H54 (cell line): ENCODE measurements around the gene INF2.

ENCODE experiments used
- DNase-seq: peaks from one replicate; pipeline ENCODE4 v3.0.0; 2011; ENCODE audit warnings: low spot score, mixed read lengths; ENCODE audit not compliant: insufficient read length
- FAIRE-seq: peaks from 3 replicates; lab custom pipeline; 2011; peaks lifted over from hg19 to GRCh38; lab: Jason Lieb, UNC
- POLR2A ChIP-seq: IDR thresholded peaks from 2 replicates; pipeline ENCODE4 v1.6.1; 2011; ENCODE audit warnings: low read depth, mild to moderate bottlenecking, low read length

Gene INF2

DNA sequence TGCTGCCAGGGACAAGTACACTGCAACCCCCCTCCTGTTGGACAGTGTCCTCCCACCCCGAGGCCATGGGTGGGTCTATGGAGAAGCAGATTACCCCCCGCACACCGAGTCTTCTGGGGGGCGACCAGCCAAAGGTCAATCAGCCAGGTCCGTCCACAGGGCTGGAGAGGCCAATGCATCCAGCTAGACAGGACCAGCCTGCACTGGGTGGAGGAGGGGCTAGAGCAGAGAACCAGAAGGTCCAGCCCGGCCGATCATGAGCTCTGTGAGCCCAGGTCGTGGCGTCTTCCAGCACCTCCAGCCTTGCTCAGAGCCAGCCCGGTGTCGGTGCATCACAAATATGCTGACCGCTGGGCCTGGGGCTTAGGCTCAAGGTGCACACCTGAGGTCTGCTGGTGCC is 26.5 kb downstream of the INF2 start:
- TF ChIP-seq POLR2A = no peak
- DNase-seq = no peak
- FAIRE-seq = no peak

DNA sequence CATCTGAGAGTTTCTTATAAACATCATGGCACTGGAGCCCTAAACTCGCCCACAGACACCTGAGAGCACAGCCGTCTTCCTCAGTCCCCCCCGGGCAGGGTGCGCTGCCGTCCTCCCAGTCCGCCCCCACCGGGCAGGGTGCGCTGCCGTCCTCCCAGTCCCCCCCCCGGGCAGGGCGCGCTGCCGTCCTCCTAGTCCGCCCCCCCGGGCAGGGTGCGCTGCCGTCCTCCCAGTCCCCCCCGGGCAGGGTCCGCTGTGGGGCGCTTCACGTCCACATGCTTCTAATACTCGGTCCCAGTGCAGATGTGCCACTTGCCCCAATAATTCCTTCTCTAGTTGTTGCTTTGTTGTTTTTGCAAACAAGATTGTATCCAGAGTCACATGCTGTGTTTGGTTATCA is 27.7 kb downstream of the INF2 start:
- no peak for DNase-seq
- no peak for TF ChIP-seq POLR2A
- no peak for FAIRE-seq

DNA sequence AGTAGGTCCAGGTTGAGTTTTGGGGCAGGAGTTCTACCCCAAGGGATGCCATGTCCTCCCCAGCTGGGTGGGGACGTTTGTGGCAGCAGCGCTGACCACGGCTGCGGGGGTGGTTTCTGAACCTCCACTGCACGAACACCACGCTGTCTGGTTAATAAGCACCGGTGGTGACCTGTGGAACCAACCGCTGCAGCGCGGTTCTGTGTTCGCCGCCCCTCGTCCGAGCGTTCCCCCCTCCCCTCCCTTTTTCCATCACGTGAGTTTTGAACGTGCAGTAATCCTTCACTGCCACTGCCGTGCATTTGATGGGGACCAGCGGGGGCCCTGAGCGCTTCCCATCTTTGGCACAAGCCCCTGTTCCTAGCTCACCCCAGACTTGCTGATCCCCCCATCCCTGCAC is 28.2 kb downstream of the INF2 start:
- no peak for FAIRE-seq
- TF ChIP-seq POLR2A = no peak
- DNase-seq = no peak

DNA sequence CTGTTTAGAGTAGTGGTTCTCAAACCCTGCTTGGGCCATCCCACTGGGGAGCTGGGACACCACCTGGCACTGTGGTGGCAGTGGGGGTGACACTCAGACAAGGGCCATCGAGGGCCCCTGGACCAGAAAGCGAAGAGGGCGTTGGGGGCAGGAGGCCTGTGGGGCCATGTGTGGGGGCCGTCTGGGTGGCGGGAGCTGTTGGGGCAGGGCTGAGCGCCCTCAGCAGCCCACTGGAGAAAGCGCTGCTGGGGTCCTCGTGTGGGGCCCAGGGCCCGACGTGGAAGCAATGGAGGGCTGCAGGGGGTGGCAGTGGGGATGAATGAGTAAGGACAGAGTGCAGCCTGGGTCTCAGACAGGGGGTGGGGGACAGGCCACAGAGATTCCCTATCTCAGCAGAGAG is 28.7 kb downstream of the INF2 start:
- DNase-seq (no peak), FAIRE-seq (no peak)
- no peak for TF ChIP-seq POLR2A

DNA sequence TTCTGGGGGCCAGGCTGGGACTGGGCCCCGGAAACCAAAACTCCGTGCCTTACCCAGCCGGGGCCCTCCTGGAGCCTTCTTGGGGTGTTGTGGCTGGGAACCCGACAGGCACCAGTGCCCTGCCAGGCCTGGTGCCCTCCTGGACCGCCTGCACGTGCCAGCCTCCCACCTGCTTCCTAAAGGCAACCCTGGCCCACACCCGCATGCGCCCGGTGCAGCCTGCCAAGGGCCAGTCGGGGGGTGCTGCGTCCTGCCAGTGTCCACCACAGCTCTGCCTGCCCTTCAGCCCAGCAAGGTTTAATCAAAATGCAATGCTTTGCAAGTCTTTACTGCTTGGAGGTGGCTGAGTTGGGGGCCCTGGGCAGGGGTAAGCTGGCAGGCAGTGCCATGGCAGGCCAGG is 29.5 kb downstream of the INF2 start:
- DNase-seq (no peak), FAIRE-seq (no peak)
- no peak for TF ChIP-seq POLR2A

DNA sequence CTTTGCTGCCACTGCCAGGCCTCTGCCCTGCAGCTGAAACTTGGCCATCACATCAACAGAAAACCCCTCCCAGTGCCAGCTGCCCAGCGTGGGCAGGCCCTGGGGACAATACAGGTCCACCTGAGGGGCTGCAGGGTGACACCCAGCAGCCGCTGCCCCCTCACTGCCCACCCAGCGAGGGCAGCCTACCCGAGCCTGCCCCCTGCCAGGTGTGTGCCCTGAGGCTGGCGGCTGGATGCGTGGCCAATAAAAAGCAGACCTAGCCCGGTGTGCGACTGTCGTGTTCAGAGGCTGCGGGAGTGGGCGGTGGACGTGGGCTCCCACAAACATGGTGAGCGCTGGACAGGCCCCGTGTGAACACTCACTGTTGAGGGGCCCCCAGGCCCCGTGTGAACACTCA is 29.9 kb downstream of the INF2 start:
- TF ChIP-seq POLR2A = no peak
- FAIRE-seq (no peak), DNase-seq (no peak)

DNA sequence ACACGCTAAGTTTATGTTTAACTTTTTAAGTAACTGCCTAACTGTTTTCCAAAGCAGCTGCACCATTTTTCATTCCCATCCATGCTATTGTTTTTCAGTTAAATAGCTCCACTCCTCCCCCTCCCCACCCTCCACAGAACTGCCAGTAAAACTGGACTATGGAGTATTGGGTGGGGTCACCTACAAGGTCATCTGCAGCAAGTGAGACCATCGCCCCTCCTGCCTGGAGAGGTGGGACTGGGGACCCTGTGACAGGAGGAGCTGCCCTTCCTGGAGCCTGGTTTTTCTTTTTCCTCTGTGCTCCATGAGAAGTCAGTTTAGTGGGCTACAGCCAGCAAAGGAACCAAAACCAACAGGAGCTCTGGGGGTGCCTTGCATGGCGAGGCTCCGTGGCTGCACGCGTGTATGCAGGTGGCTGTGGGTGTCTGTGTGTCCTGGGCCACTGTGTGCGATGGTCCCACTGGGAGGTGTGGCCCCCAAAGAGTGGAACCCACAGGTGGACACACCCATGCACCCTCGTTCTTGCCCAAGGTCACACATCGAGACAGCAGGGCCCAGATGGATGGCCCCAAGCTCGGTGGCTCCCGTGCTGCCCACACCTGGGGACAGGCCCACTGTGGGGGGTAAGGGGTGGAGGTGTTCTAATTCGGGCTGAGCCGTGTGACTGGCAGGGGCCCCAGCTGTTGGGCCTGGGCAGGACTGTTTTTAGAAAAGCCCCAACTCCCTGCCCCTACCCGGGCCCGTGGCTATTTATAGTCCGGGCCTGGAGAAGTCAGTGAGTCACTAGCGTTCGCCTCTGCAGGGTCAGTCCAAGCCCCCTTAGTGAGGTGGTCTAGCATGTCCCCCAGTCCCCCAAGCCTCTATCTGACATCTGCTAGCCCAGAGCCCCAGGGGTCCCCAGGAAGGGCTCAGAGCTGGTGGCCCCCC is 32.4 kb downstream of the INF2 start:
- FAIRE-seq (no peak), DNase-seq (peak; percentile 71)
- no peak for TF ChIP-seq POLR2A

DNA sequence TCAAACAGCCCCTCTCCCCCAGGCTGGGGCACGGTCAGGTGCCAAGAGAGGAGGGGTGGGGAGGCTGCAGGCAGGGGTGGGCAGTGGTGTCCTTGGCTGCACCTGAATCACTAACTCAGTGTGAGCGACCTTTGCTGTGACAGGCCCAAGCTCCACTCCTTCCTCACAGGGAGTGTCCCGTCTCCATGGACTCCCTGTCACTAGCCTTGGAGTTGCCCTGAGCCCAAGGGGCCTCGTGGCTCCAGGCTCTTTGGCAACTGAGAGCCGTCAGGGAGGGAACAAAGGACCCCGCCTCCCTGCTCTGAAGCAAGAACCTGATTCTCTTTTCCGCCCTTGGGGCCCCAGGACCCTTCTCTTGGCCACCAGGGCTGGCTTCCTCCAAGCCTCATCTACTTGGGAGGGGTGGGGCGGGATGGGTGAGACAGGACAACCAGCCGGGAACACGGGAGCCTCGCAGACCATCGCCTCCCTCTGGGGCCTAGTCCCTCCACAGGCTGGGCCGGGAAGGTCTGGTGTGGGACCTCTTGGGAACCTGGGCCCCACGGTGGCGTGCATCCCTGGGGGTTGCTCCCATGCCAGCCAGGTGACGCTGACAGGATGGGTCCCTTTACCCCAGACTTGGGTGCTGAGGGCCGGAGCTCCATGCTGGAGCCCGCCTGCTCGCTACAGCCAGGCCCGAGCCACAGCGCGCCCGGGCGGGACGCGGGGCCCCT is 33.7 kb downstream of the INF2 start:
- DNase-seq (no peak), FAIRE-seq (no peak)
- TF ChIP-seq POLR2A = no peak

DNA sequence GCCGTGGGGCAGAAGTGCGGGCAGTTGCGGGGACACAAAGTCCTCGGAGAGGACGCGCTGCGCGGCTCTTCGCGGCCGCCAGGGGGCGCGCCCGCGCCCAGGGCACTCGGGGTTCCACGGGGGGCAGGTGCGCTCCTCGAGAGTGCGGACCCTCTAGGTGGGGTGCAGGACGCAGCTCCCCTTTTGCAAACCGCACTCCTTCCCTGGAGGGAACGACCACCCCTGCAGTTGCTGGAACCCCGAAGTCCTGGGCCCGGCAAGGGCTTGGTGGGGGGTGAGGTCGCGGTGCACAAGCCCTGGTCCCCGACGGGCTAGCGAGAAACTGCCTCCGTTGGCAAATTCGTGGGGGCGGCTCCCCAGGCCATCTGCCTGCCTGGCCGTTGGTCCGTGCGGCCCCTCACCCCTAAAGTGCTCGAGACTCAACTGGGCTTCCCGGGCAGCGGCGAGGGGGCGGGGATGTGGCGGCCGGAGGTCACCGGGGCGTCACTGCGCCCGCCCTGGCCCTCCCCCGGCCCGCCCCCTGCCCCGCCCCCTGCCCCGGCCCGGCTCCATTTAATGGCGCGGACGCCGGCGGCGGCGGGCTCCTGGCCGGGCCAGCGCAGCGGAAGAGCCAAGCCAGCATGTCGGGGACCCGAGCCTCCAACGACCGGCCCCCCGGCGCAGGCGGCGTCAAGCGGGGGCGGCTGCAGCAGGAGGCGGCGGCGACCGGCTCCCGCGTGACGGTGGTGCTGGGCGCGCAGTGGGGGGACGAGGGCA is 34.4 kb downstream of the INF2 start, which contains the start of gene ADSS1:
Gene ADSS1 (plus strand): TSS at position 579 of the 756 bp plus-strand sequence. CDS start 42 bp downstream, at position 621.
- DNase-seq (no peak), FAIRE-seq (no peak)
- TF ChIP-seq POLR2A = no peak

DNA sequence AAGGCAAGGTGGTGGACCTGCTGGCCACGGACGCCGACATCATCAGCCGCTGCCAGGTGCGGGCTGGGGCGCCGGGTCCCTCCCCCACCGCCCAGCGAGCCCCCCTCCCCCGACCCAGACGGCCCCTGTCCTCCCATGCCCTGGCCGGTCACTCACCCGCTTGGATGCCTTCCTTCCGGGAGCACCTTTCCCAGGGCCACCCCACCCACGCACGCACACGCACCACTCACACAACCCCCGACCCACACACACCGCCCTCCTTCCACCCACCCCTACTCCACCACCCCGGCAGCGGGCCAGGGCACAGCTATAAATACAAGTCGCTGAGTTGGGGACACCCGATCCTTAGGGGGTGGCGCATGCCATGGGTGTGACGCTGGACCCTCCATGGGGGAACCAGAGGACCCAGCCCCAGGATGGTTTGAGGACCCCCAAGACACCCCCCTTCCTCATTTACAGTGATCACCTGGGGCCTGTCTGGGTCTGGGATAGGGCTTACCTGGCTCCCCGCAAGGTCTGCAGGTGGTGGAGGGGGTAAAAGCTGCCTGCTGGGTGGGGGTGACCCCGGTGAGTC is 35.1 kb downstream of the INF2 start:
- DNase-seq (no peak), FAIRE-seq (no peak)
- no peak for TF ChIP-seq POLR2A

DNA sequence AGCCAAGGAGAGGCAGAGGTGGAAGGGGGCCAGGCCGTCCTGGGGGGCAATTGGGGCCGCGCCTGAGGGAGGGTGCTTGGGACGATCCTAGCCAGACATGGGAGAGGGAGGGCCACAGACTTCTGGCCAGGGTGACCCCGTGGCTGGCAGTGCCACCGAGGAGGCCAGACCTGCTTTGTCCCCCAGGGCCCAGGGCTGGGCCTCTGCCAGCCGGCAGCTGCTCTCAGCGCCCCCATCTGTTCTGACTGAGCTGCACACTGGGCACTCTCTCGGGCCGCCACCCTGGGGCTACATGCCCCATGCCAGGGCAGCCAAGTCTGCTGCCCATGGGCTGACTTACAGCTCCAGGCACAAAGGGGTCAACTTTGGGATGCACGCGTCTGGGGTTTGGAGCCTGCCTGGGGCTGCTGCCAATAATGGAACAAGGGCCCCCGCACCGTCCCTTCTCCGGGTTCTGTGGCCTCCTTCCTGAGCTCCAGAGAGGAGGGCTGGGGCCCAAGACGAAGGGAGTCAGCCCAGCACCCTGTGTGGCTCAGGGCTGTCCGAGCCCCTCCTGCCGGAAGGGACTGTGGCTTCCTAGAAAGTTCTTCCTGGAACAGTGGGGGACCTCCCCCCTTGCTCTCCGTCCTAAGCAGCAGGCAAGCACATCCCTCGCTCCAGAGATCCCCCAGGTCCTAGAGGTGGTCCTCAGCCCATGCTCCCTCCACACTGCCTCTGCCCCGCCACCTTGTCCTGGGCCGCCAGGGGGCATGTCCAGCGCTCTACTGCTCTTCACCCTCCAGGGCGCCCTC is 35.8 kb downstream of the INF2 start:
- DNase-seq (no peak), FAIRE-seq (no peak)
- no peak for TF ChIP-seq POLR2A

DNA sequence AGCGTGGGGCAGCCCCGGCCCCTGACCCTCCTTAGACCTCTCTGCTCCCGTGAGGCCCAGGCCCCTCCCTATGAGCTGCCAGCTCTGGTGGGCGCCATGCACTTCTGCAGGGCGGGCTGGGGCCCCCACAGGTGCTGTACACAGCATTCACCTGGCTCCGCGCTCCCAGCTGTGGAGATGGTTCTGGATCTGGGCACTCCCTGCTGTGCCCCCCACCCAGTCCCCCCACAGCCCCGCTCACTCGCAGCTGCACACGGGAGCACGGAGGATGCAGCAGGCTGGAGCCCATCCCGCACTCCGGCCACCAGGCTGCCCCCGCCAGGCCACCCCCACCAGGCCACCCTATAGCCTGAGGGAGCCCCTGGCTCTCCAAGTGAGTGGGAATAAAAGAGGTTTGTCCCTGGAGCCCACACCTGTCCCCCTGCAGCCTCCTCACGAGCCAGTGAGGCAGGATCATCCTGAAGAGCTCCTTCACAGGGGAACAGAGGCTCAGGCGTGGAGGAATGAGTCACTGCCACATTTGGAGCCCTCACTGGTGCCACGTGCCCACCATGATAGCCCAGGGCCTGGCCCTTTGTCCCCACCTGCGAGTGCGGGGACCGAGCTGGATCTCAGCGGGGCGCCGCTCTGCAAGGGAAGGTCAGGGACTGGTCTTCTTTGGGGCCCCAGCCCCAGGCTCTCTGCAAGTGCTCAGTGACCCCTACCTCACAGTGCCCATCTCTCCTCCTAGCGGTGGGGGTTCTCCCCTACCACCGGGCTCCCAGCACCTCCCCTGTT is 36.5 kb downstream of the INF2 start:
- TF ChIP-seq POLR2A = no peak
- DNase-seq = no peak

More for the DNA sequence above, 36.5 kb downstream of the INF2 start:
- FAIRE-seq = no peak
